HepG2 (cell line): ENCODE results near the gene ZSWIM6. TPM values are rescaled to one million over a fixed set of nuclear protein-coding genes. Genes with fewer than 3 reads are reported as not detected.

Source experiments
- ATAC-seq: fragments of 200-7000 bp; cut with Tn5 transposase; 3 replicates; pipeline ENCODE4 v1.9.1; 2020; ENCODE audit warnings: mild to moderate bottlenecking, moderate library complexity
- BruUV-seq: library from RNA; stranded (reverse); fragments of 400-500 nt; replicated peaks from 2 replicates; lab custom pipeline; 2021; lab: Mats Ljungman, UMichigan
- CTCF ChIA-PET: fragments of 300-600 bp; formaldehyde crosslinking; extraction: SDS; loops from one replicate; lab custom pipeline; 2021; ENCODE audit warnings: low total read pairs, inconsistent platforms, low intra/inter-chr PET ratio; lab: Yijun Ruan, JAX
- POLR2A ChIA-PET: fragments of 350-600 bp; sonication (Branson Sonifier 250); formaldehyde crosslinking; loops from one replicate; lab custom pipeline; 2020; ENCODE audit warnings: antibody characterized with exemption, inconsistent platforms; lab: Yijun Ruan, JAX
- DNase-seq: peaks from one replicate; pipeline ENCODE4 v3.0.0-alpha.2; 2015; ENCODE audit warnings: low spot score
- FAIRE-seq: peaks from 3 replicates; lab custom pipeline; 2011; peaks lifted over from hg19 to GRCh38; lab: Jason Lieb, UNC
- H2AFZ ChIP-seq: one replicate; pipeline ENCODE4 v1.6.1; 2011; ENCODE audit warnings: low read length, inconsistent platforms
- H3K27ac ChIP-seq: fragments of 300-600 bp; 3 replicates; pipeline ENCODE4 v1.8.0; 2011; ENCODE audit warnings: mixed run types, mild to moderate bottlenecking, mixed read lengths, low read length, inconsistent platforms; ENCODE audit not compliant: insufficient read depth; ENCODE audit errors: extremely low read length
- H3K27me3 ChIP-seq, 2 experiments: fragments of 200-600 bp in 1 of 2; 2 replicates in 1 of 2; 3 replicates in 1 of 2; pipeline versions ENCODE4 v1.6.0 to v1.8.0; 2011; ENCODE audit warnings: low read length in 2 of 2, mild to moderate bottlenecking in 2 of 2, moderate library complexity in 2 of 2, inconsistent platforms in 1 of 2; ENCODE audit not compliant: insufficient read depth in 2 of 2, control insufficient read depth in 1 of 2
- H3K36me3 ChIP-seq, 2 experiments: fragments of 200-600 bp in 1 of 2; replicated peaks in 1 of 2; 2 replicates in 1 of 2; 3 replicates in 1 of 2; pipeline versions ENCODE4 v1.5.1 to v1.8.0; 2011; ENCODE audit warnings: low read length in 2 of 2, inconsistent platforms in 1 of 2; ENCODE audit not compliant: insufficient read depth in 2 of 2, control insufficient read depth in 1 of 2
- H3K4me1 ChIP-seq: 2 replicates; pipeline ENCODE4 v1.5.1; 2012; ENCODE audit warnings: low read length, inconsistent platforms; ENCODE audit not compliant: insufficient read depth
- H3K4me2 ChIP-seq: 2 replicates; pipeline ENCODE4 v1.6.0; 2011; ENCODE audit warnings: low read depth, low read length, inconsistent platforms
- H3K4me3 ChIP-seq, 3 experiments: fragments of 200-600 bp in 1 of 3; sonication (generic), shearing (Covaris generic) in 1 of 3; replicated peaks in 1 of 3; 2 replicates each; pipeline ENCODE4 v1.5.1; 2011 to 2016; ENCODE audit warnings: low read length in 3 of 3, inconsistent platforms in 2 of 3, low read depth in 2 of 3, mild to moderate bottlenecking in 2 of 3, control low read depth in 1 of 3, mixed read lengths in 1 of 3; ENCODE audit not compliant: insufficient read depth in 1 of 3
- H3K79me2 ChIP-seq: one replicate; pipeline ENCODE4 v1.6.1; 2011; ENCODE audit warnings: low read length, inconsistent platforms; ENCODE audit not compliant: insufficient read depth
- H3K9ac ChIP-seq: 2 replicates; pipeline ENCODE4 v1.6.0; 2011; ENCODE audit warnings: mild to moderate bottlenecking, low read depth, low read length, inconsistent platforms; ENCODE audit not compliant: insufficient read depth
- H3K9me3 ChIP-seq: 2 replicates; pipeline ENCODE4 v1.5.1; 2012; ENCODE audit warnings: mild to moderate bottlenecking, low read length
- H4K20me1 ChIP-seq: 2 replicates; pipeline ENCODE4 v1.6.0; 2011; ENCODE audit warnings: inconsistent platforms, mild to moderate bottlenecking, low read length, moderate library complexity; ENCODE audit not compliant: insufficient read depth
- ATRX ChIP-seq: sonication (generic); formaldehyde crosslinking; IDR thresholded peaks from 2 replicates; pipeline ENCODE4 v1.4.0; 2020; ENCODE audit warnings: missing genetic modification reagents, borderline replicate concordance
- ISL2 ChIP-seq: sonication (generic); formaldehyde crosslinking; IDR thresholded peaks from 2 replicates; pipeline ENCODE4 v1.5.0; 2020; ENCODE audit warnings: missing genetic modification reagents
- NCOA1 ChIP-seq: sonication (generic); formaldehyde crosslinking; IDR thresholded peaks from 2 replicates; pipeline ENCODE4 v1.9.0; 2021; ENCODE audit warnings: missing genetic modification reagents
- PHF21A ChIP-seq: sonication (generic); formaldehyde crosslinking; IDR thresholded peaks from 2 replicates; pipeline ENCODE4 v1.5.0; 2020; ENCODE audit warnings: mild to moderate bottlenecking, missing genetic modification reagents
- POLR2A ChIP-seq, 2 experiments: IDR thresholded peaks; 2 replicates each; pipeline ENCODE4 v1.6.1; 2011; ENCODE audit warnings: low read depth in 2 of 2, low read length in 2 of 2, mild to moderate bottlenecking in 1 of 2, moderate library complexity in 1 of 2; ENCODE audit not compliant: insufficient read depth in 1 of 2
- RFXANK ChIP-seq: IDR thresholded peaks from 2 replicates; pipeline ENCODE4 v1.6.1; 2016
- SMAD9 ChIP-seq: sonication (generic); formaldehyde crosslinking; IDR thresholded peaks from 2 replicates; pipeline ENCODE4 v1.5.1; 2020; ENCODE audit warnings: mild to moderate bottlenecking, missing genetic modification reagents
- SSRP1 ChIP-seq: IDR thresholded peaks from 2 replicates; pipeline ENCODE4 v1.6.1; 2016; ENCODE audit warnings: control low read depth
- STAT5B ChIP-seq: sonication (generic); formaldehyde crosslinking; IDR thresholded peaks from 2 replicates; pipeline ENCODE4 v1.4.0; 2020; ENCODE audit warnings: missing genetic modification reagents
- ZBTB26 ChIP-seq: IDR thresholded peaks from 2 replicates; pipeline ENCODE4 v1.6.1; 2016; ENCODE audit warnings: missing compliant biosample characterization, missing genetic modification reagents, borderline replicate concordance
- ZFP62 ChIP-seq: sonication (generic); formaldehyde crosslinking; IDR thresholded peaks from 2 replicates; pipeline ENCODE4 v1.4.0; 2020; ENCODE audit warnings: missing genetic modification reagents
- ZNF12 ChIP-seq: sonication (generic); formaldehyde crosslinking; IDR thresholded peaks from 2 replicates; pipeline ENCODE4 v1.5.0; 2020; ENCODE audit warnings: missing genetic modification reagents
- ZNF414 ChIP-seq: sonication (generic); formaldehyde crosslinking; IDR thresholded peaks from 2 replicates; pipeline ENCODE4 v1.5.0; 2020; ENCODE audit warnings: missing genetic modification reagents
- ZNF530 ChIP-seq: sonication (generic); formaldehyde crosslinking; IDR thresholded peaks from 2 replicates; pipeline ENCODE4 v1.5.0; 2020; ENCODE audit warnings: low read depth, mild to moderate bottlenecking, missing genetic modification reagents
- ZNF646 ChIP-seq: sonication (generic); formaldehyde crosslinking; IDR thresholded peaks from 2 replicates; pipeline ENCODE4 v1.9.0; 2021; ENCODE audit warnings: mild to moderate bottlenecking, missing genetic modification reagents
- ZNF792 ChIP-seq: IDR thresholded peaks from 2 replicates; pipeline ENCODE4 v1.6.1; 2016
- ZZZ3 ChIP-seq: sonication (generic); formaldehyde crosslinking; IDR thresholded peaks from 2 replicates; pipeline ENCODE4 v1.4.0; 2020; ENCODE audit warnings: missing genetic modification reagents, mild to moderate bottlenecking, borderline replicate concordance
- WGBS: methylation state at CpG from one replicate; pipeline ENCODE4 v1.1.6; 2017; ENCODE audit warnings: low lambda C conversion rate; 5-methylcytosine and 5-hydroxymethylcytosine counted together
- in situ Hi-C: cut with HindIII; loops from 2 replicates; pipeline ENCODE4 v1.10.0; 2017; ENCODE audit warnings: low pct_unique_long_range_greater_than_20kb; ENCODE audit not compliant: extremely low pct_ligation_motif_present
- intact Hi-C: fragments of 100-400 bp; cut with micrococcal nuclease; formaldehyde crosslinking; loops from one replicate; pipeline ENCODE4 v1.10.0; 2022; ENCODE audit not compliant: unreplicated experiment
- polyA plus RNA-seq, 8 experiments: library from polyadenylated mRNA; depleted of rRNA in 3 of 8; stranded (reverse) in 7 of 8; unstranded in 1 of 8; fragments of >200 nt; fragmentation: Illumina TruSeq in 4 of 8; extraction: Trizol in 4 of 8; gene quantifications; 2 replicates each; pipeline versions ENCODE4 v1.2.1 to v1.2.3, GENCODE V29; 2011 to 2016; ENCODE audit warnings: low read depth in 4 of 8, missing spikeins in 1 of 8, mixed read lengths in 1 of 8; ENCODE audit not compliant: insufficient read depth in 1 of 8
- total RNA-seq, 5 experiments: library from RNA; depleted of rRNA; stranded (reverse); fragments of >200 nt; fragmentation: Illumina TruSeq; extraction: Trizol; gene quantifications; 2 replicates each; pipeline ENCODE4 v1.2.3, GENCODE V29; 2016; ENCODE audit warnings: low read depth in 1 of 5

The ZSWIM6 gene
- total and polyA plus RNA-seq, 2 of the 13 experiments (the other 11 are each of a cell fraction or from before 2014, with no cell fraction given): 0.82 to 1.9 TPM

GRCh38 chr5:61578858-61579503 lies 246.9 kb downstream of the ZSWIM6 start (continued):
- no peak for TF ChIP-seq ZBTB26
- no peak for TF ChIP-seq PHF21A (CRISPR knock-in tag)
- TF ChIP-seq ZNF12: no peak
- no peak for TF ChIP-seq ATRX (CRISPR knock-in tag)
- TF ChIP-seq RFXANK (CRISPR knock-in tag): no peak
- TF ChIP-seq ZNF414 (CRISPR knock-in tag): no peak
- TF ChIP-seq, all 625 proteins: peak for 0

GRCh38 chr5:61582205-61582820 lies 250.3 kb downstream of the ZSWIM6 start:
- DNase-seq: no peak
- Histone ChIP-seq H3K79me2 (no peaks in the 10 kb centered on the region), H4K20me1 (no peaks in the 10 kb centered on the region), H3K4me2 (no peak overlapping the region), H2AFZ (no peak overlapping the region), H3K9me3 (no peaks in the 10 kb centered on the region), H3K9ac (no peak overlapping the region), H3K36me3 (no peaks in the 10 kb centered on the region)
- ChIA-PET POLR2A (no interaction called here), CTCF (no interaction called here)
- WGBS: 9% methylated on average over 2 of the region's 2 CpGs
- in situ Hi-C loops: no loop called here
- no TSS peak for BruUV-seq
- FAIRE-seq: no peak
- TF ChIP-seq ZNF646 (CRISPR knock-in tag): no peak
- TF ChIP-seq ZFP62 (CRISPR knock-in tag): no peak
- TF ChIP-seq ZZZ3: no peak
- TF ChIP-seq ZNF530 (CRISPR knock-in tag): no peak
- no peak for TF ChIP-seq SMAD9 (CRISPR knock-in tag)
- no peak for TF ChIP-seq ISL2 (CRISPR knock-in tag)
- TF ChIP-seq SSRP1 (CRISPR knock-in tag): no peak
- no peak for TF ChIP-seq STAT5B (CRISPR knock-in tag)
- TF ChIP-seq ZNF792 (CRISPR knock-in tag): no peak
- TF ChIP-seq POLR2A (IDR thresholded peaks at IDR 0.05; ENCODE audit: insufficient read depth in 1 of 2, low read depth in 2 of 2, low read length in 2 of 2): no peak
- TF ChIP-seq NCOA1 (CRISPR knock-in tag): no peak
- TF ChIP-seq, all 625 proteins: peak for 0
- H3K4me1 ChIP-seq: no peaks in the 10 kb centered on the region
- no peak overlapping the region for H3K27ac ChIP-seq
- H3K4me3 ChIP-seq: no peak overlapping the region
- H3K27me3 ChIP-seq: no peaks in the 10 kb centered on the region
- intact Hi-C loops: no loop called here
- no peak for ATAC-seq
